Activated CD8-positive, alpha-beta memory T cell treated with anti-CD3 and anti-CD28 coated beads, Interleukin-2, amount 50 U/mL, for 4 hours (primary cell): ENCODE results near the gene RABL6.
A peak's percentile ranks its signal among the peaks of the same experiment; 100 is the strongest.

ENCODE experiments used
- DNase-seq: peaks from one replicate; pipeline ENCODE4 v3.0.0-alpha.2; 2020

RABL6 gene

GRCh38 chr9:136849038-136849959 is 41.6 kb downstream of the RABL6 start, which contains the start of gene PHPT1:
TSS of gene PHPT1 (plus strand) at chr9:136849409. CDS start at chr9:136849431, 22 bp downstream.
- peak; percentile 95 for DNase-seq

- DNase-seq, result no peak
These were observed 42.5 kb downstream of the RABL6 start for GRCh38 chr9:136849960-136850865.

- DNase-seq, result no peak
These were observed 43.4 kb downstream of the RABL6 start for GRCh38 chr9:136850866-136851775.

- no peak for DNase-seq
These were observed 44.4 kb downstream of the RABL6 start, which contains the start of gene MAMDC4 for GRCh38 chr9:136851941-136852663. TSS of gene MAMDC4 (plus strand) at chr9:136852346. CDS start at chr9:136852417, 71 bp downstream.

- peak; percentile 15 for DNase-seq
These were observed 45.2 kb downstream of the RABL6 start for GRCh38 chr9:136852664-136853595.

GRCh38 chr9:136853596-136854112 is 45.9 kb downstream of the RABL6 start:
- DNase-seq, result peak; percentile 16

- peak; percentile 14 for DNase-seq
These were observed 46.5 kb downstream of the RABL6 start for GRCh38 chr9:136854113-136854841.

- DNase-seq, result peak; percentile 15
These were observed 47.2 kb downstream of the RABL6 start for GRCh38 chr9:136854842-136855460.

- DNase-seq, result no peak
These were observed 47.8 kb downstream of the RABL6 start for GRCh38 chr9:136855461-136856078.

- DNase-seq, result no peak
These were observed 48.3 kb downstream of the RABL6 start for GRCh38 chr9:136856079-136856476.

GRCh38 chr9:136856541-136857141 is 48.9 kb downstream of the RABL6 start:
- DNase-seq, result peak; percentile 15

- peak; percentile 16 for DNase-seq
These were observed 49.4 kb downstream of the RABL6 start for GRCh38 chr9:136857166-136857565.

GRCh38 chr9:136857581-136858412 is 50.0 kb downstream of the RABL6 start:
- DNase-seq, result peak; percentile 17

- peak; percentile 13 for DNase-seq
These were observed 50.7 kb downstream of the RABL6 start for GRCh38 chr9:136858452-136858843.

GRCh38 chr9:136858844-136859757 is 51.4 kb downstream of the RABL6 start:
- DNase-seq, result no peak

GRCh38 chr9:136860529-136860928 is 52.8 kb downstream of the RABL6 start:
- DNase-seq, result no peak
